ENCODE data around the gene NUP62. TPM values are rescaled to one million over a fixed set of nuclear protein-coding genes. Genes with fewer than 3 reads are reported as not detected.

The NUP62 gene
- total and polyA plus RNA-seq, 7 donors = 21.1 to 46.8 (median 40.0) TPM

GRCh38 chr19:49860336-49861102 is 68.8 kb downstream of the NUP62 start:
- H3K4me3 ChIP-seq = no peak overlapping the region
- ATAC-seq = peak in 1 of 4 donors; percentile 4
- H3K27ac ChIP-seq = no peak overlapping the region
- intact Hi-C loops (cut with DNase I) = loop anchor here in 1 of 2 donors (1.0 kb wide), 1 partner anchor 19 kb away; no protein-coding TSS in a partner anchor
- no peaks in the 10 kb centered on the region for H3K27me3 ChIP-seq (ENCODE audit: insufficient read depth in 3 of 3, low read length in 2 of 3)
- H3K4me1 ChIP-seq = peaks cover 8% of the 10 kb centered on the region
- H3K9me3 ChIP-seq = no peaks in the 10 kb centered on the region
- WGBS, 3 donors = 71 to 73% (median 72%) methylated on average over 16 to 17 of the region's 17 CpGs
- DNase-seq = no peak
- TF ChIP-seq CTCF (IDR thresholded peaks at IDR 0.05) = no peak
- H3K36me3 ChIP-seq (ENCODE audit: insufficient read depth in 1 of 2, low read depth in 1 of 2) = peaks cover 7 to 90% of the 10 kb centered on the region in 2 donors

- Histone ChIP-seq H3K27me3 (ENCODE audit: insufficient read depth in 3 of 3, low read length in 2 of 3) (no peaks in the 10 kb centered on the region), H3K4me3 (no peak overlapping the region), H3K9me3 (no peaks in the 10 kb centered on the region), H3K27ac (no peak overlapping the region), H3K4me1 (peaks cover 1% of the 10 kb centered on the region), H3K36me3 (ENCODE audit: insufficient read depth in 1 of 2, low read depth in 1 of 2) (peaks cover 7 to 93% of the 10 kb centered on the region in 2 donors)
- intact Hi-C loops (cut with DNase I) = loop anchor here in 1 of 2 donors (1.0 kb wide), 1 partner anchor 19 kb away; no protein-coding TSS in a partner anchor
- 68 to 81% (median 74%) methylated on average over 21 to 22 of the region's 22 CpGs for WGBS, 3 donors
- ATAC-seq (no peak), DNase-seq (peak in 1 of 2 donors; percentile 56)
- no peak for TF ChIP-seq CTCF (IDR thresholded peaks at IDR 0.05)
These were observed 69.5 kb downstream of the NUP62 start for GRCh38 chr19:49859682-49860335.

- peak; percentile 7 to 14 (median 10) for ATAC-seq
- H3K27ac ChIP-seq = peak overlapping the region; percentile 36
- H3K4me3 ChIP-seq = no peak overlapping the region
- intact Hi-C loops (cut with DNase I) = no loop called here
- peak; percentile 38 to 57 for DNase-seq
- TF ChIP-seq CTCF (IDR thresholded peaks at IDR 0.05) = no peak
- no peaks in the 10 kb centered on the region for H3K9me3 ChIP-seq
- H3K36me3 ChIP-seq (ENCODE audit: insufficient read depth in 1 of 2, low read depth in 1 of 2) = peaks cover 7 to 86% of the 10 kb centered on the region in 2 donors
- peaks cover 6% of the 10 kb centered on the region for H3K4me1 ChIP-seq
- 75 to 83% (median 78%) methylated on average over 36 to 37 of the region's 37 CpGs for WGBS, 3 donors
- H3K27me3 ChIP-seq (ENCODE audit: insufficient read depth in 3 of 3, low read length in 2 of 3) = no peaks in the 10 kb centered on the region
These were observed 71.0 kb downstream of the NUP62 start for GRCh38 chr19:49858088-49858985.

- TF ChIP-seq CTCF (IDR thresholded peaks at IDR 0.05) = no peak
- ATAC-seq (no peak), DNase-seq (no peak)
- Histone ChIP-seq H3K36me3 (ENCODE audit: insufficient read depth in 1 of 2, low read depth in 1 of 2) (peaks cover 7 to 83% of the 10 kb centered on the region in 2 donors), H3K4me1 (peaks cover 12% of the 10 kb centered on the region), H3K4me3 (no peak overlapping the region), H3K27me3 (ENCODE audit: insufficient read depth in 3 of 3, low read length in 2 of 3) (no peaks in the 10 kb centered on the region), H3K27ac (no peak overlapping the region), H3K9me3 (no peaks in the 10 kb centered on the region)
- intact Hi-C loops (cut with DNase I) = no loop called here
- WGBS, 3 donors = 75 to 82% (median 80%) methylated on average over 5 of the region's 5 CpGs
These were observed 71.5 kb downstream of the NUP62 start for GRCh38 chr19:49857838-49858087.
